Esophagus muscularis mucosa (tissue), 4 donors: ENCODE measurements around the gene PLEKHH1. TPM values are rescaled to one million over a fixed set of nuclear protein-coding genes. Genes with fewer than 3 reads are reported as not detected.

ENCODE experiments used
- DNase-seq: peaks from one replicate; pipeline ENCODE4 v3.0.0-alpha.2; 2017; ENCODE audit errors: extremely low spot score
- H3K27ac ChIP-seq, 4 donors: fragments of 200-600 bp; sonication (generic); replicated peaks in 1 of 4; 1 replicate in 3 of 4; 2 replicates in 1 of 4; pipeline ENCODE4 v1.5.1; 2016 to 2019; ENCODE audit warnings: mild to moderate bottlenecking in 1 of 4
- H3K27me3 ChIP-seq, 4 donors: fragments of 200-600 bp; sonication (generic); one replicate each; pipeline versions ENCODE4 v1.5.1 to v1.6.0; 2016 to 2019
- H3K36me3 ChIP-seq, 4 donors: fragments of 200-600 bp; sonication (generic); one replicate each; pipeline ENCODE4 v1.5.1; 2016 to 2019
- H3K4me1 ChIP-seq, 4 donors: fragments of 200-600 bp; sonication (generic); one replicate each; pipeline ENCODE4 v1.5.1; 2016 to 2019
- H3K4me3 ChIP-seq, 4 donors: fragments of 200-600 bp; sonication (generic); 1 replicate in 2 of 4; 2 replicates in 2 of 4; pipeline ENCODE4 v1.5.1; 2016 to 2019; ENCODE audit warnings: mild to moderate bottlenecking in 4 of 4, moderate library complexity in 1 of 4
- H3K9me3 ChIP-seq, 4 donors: fragments of 200-600 bp; sonication (generic); 1 replicate in 3 of 4; 2 replicates in 1 of 4; pipeline ENCODE4 v1.5.1; 2016 to 2019
- EP300 ChIP-seq: sonication (generic); formaldehyde crosslinking; IDR thresholded peaks from one replicate; pipeline ENCODE4 v1.6.1; 2017; ENCODE audit warnings: antibody characterized with exemption
- POLR2A ChIP-seq: fragments of 450-650 bp; IDR thresholded peaks from one replicate; pipeline ENCODE4 v1.6.1; 2017; ENCODE audit warnings: antibody characterized with exemption, moderate library complexity, mild to moderate bottlenecking, low read depth
- POLR2AphosphoS5 ChIP-seq, 2 donors: sonication (generic); formaldehyde crosslinking; IDR thresholded peaks; one replicate each; pipeline ENCODE4 v1.6.1; 2017; ENCODE audit warnings: antibody characterized with exemption in 2 of 2
- WGBS: methylation state at CpG from one replicate; pipeline ENCODE4 v1.1.5; 2018; 5-methylcytosine and 5-hydroxymethylcytosine counted together
- intact Hi-C: fragments of 100-400 bp; cut with DNase I; formaldehyde crosslinking; loops from one replicate; pipeline ENCODE4 v1.15.1; 2023
- total RNA-seq, 4 donors: library from RNA; depleted of rRNA; stranded (reverse); fragments of >200 nt; gene quantifications; one replicate each; pipeline versions ENCODE4 v1.1.0 to v1.2.1, GENCODE V29; 2016
- TF ChIP-seq, protein P1 (sequence below), 3 experiments: fragments of 200-600 bp in 2 of 3; fragments of 450-650 bp in 1 of 3; sonication (generic) in 2 of 3; IDR thresholded peaks; one replicate each; pipeline ENCODE4 v1.5.1; 2017 to 2019; ENCODE audit warnings: antibody characterized with exemption in 3 of 3, mild to moderate bottlenecking in 2 of 3, moderate library complexity in 1 of 3

Gene PLEKHH1
- total RNA-seq, 4 donors from 2014 or later: 1.7 to 3.8 (median 2.4) TPM

DNA sequence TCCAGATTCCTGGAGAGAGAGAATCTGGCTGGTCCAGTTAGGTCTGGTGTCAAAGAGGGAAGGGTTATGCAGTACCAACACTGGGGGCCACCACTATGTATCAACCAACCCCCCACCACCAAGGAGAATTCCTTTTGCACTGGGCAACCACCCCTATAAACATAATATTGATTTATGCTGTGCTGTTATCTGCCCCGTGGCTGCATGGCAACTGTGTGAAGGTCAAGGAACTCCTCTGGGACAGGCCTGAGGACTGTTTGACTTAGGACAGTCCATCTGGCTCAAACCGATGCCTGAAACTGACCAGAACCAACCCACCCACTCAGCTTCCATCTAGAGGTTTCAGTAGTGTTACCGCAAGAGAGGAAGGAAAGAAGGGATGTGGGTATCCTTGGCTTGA, 20.5 kb downstream of the PLEKHH1 start:
- DNase-seq: no peak
- Histone ChIP-seq H3K27me3 (no peaks in the 10 kb centered on the region), H3K4me3 (no peak overlapping the region), H3K36me3 (peaks cover 0 to 6% (median 0%) of the 10 kb centered on the region in 4 donors), H3K9me3 (no peaks in the 10 kb centered on the region), H3K27ac (no peak overlapping the region), H3K4me1 (no peaks in the 10 kb centered on the region)
- TF ChIP-seq POLR2AphosphoS5 (IDR thresholded peaks at IDR 0.05) (no peak), POLR2A (no peak), EP300 (no peak)
- TF ChIP-seq, protein P1, sequence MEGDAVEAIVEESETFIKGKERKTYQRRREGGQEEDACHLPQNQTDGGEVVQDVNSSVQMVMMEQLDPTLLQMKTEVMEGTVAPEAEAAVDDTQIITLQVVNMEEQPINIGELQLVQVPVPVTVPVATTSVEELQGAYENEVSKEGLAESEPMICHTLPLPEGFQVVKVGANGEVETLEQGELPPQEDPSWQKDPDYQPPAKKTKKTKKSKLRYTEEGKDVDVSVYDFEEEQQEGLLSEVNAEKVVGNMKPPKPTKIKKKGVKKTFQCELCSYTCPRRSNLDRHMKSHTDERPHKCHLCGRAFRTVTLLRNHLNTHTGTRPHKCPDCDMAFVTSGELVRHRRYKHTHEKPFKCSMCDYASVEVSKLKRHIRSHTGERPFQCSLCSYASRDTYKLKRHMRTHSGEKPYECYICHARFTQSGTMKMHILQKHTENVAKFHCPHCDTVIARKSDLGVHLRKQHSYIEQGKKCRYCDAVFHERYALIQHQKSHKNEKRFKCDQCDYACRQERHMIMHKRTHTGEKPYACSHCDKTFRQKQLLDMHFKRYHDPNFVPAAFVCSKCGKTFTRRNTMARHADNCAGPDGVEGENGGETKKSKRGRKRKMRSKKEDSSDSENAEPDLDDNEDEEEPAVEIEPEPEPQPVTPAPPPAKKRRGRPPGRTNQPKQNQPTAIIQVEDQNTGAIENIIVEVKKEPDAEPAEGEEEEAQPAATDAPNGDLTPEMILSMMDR (IDR thresholded peaks at IDR 0.05): no peak
- intact Hi-C loops: no loop called here
- WGBS: 42% methylated on average over 2 of the region's 3 CpGs

DNA sequence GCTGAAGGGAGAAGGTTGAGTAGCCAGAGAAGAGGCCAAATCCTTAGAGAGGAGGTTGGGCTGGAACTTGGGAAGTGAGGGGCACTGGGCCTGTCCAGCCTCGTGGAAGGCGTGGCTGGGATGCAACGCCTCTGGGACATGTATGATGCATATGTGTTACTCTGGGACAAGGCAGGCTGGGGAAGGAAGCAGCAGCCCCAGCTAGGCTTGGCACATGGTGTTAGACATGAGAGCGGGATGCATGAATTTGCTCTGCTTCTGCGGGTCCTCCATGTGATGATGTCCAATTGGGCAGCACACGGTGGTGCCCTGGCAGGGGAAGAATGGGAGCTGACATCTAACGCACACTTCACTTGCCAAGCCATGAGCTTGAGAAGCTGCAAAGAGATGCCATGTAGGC, 21.3 kb downstream of the PLEKHH1 start:
- no peaks in the 10 kb centered on the region for H3K9me3 ChIP-seq
- WGBS: 90% methylated on average over 7 of the region's 7 CpGs
- intact Hi-C loops: no loop called here
- H3K4me3 ChIP-seq: no peak overlapping the region
- no peak for DNase-seq
- no peaks in the 10 kb centered on the region for H3K27me3 ChIP-seq
- H3K36me3 ChIP-seq: peaks cover 0 to 6% (median 0%) of the 10 kb centered on the region in 4 donors
- no peaks in the 10 kb centered on the region for H3K4me1 ChIP-seq
- H3K27ac ChIP-seq: no peak overlapping the region
- TF ChIP-seq POLR2AphosphoS5 (IDR thresholded peaks at IDR 0.05): no peak
- TF ChIP-seq, protein P1 (IDR thresholded peaks at IDR 0.05): no peak
- no peak for TF ChIP-seq EP300
- TF ChIP-seq POLR2A: no peak

DNA sequence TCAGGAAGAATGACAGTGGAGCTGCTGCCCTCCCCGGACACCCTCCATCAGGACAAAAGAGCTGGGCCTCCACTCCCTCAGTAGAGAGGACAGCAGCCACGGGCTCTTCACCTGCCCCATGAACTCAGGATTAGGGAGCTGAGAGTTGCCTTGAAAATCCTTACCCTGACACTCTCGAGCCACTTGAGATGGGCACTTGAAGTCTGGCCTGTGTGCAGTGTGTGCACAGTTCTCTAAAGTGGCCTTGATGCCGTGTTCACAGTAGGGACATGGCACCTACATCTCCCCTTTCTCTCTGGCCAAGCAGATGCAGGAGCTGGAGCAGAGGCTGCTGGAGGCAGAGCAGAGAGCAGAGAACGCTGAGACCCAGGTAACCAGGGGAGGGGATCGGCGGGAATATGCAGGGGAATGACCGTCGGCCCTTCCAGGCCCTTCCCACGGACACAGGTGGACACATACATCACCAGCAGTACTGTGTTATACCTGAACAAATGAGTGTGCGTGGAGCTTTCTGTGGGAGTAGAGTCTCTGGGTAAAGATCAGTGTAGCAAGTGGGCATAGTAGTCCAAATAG, 22.5 kb downstream of the PLEKHH1 start:
- 91% methylated on average over 4 of the region's 11 CpGs for WGBS
- Histone ChIP-seq H3K4me1 (no peaks in the 10 kb centered on the region), H3K4me3 (no peak overlapping the region), H3K27ac (no peak overlapping the region), H3K27me3 (no peaks in the 10 kb centered on the region), H3K36me3 (peaks cover 0 to 6% (median 0%) of the 10 kb centered on the region in 4 donors), H3K9me3 (no peaks in the 10 kb centered on the region)
- DNase-seq: no peak
- TF ChIP-seq POLR2A (no peak), EP300 (no peak), POLR2AphosphoS5 (IDR thresholded peaks at IDR 0.05) (no peak)
- TF ChIP-seq, protein P1 (IDR thresholded peaks at IDR 0.05): no peak
- intact Hi-C loops: no loop called here

DNA sequence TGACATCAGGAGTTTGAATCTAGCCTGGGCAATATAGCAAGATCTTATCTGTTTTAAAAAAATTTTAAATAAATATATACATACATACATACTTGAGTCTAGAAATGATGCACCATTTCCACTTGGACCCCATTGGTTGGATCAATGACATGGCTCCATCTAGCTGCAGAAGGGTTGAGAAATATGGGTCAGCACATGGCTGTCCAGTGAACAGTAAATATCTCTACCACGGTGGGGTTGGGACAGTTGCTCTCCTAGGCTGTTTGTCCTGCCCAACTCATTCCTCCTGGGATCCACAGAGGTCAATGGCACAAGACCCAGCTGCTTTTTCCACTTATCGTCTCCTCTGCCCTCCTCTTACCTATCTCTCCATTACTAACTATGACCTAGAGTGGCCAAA, 23.6 kb downstream of the PLEKHH1 start:
- intact Hi-C loops: no loop called here
- no peak for TF ChIP-seq EP300
- no peak for TF ChIP-seq POLR2A
- TF ChIP-seq, protein P1 (IDR thresholded peaks at IDR 0.05): no peak
- no peak for TF ChIP-seq POLR2AphosphoS5 (IDR thresholded peaks at IDR 0.05)
- Histone ChIP-seq H3K9me3 (no peaks in the 10 kb centered on the region), H3K4me3 (no peak overlapping the region), H3K27me3 (no peaks in the 10 kb centered on the region), H3K36me3 (peaks cover 0 to 6% (median 0%) of the 10 kb centered on the region in 4 donors), H3K27ac (no peak overlapping the region), H3K4me1 (no peaks in the 10 kb centered on the region)
- DNase-seq: no peak
- WGBS: 68% methylated on average over 2 of the region's 2 CpGs

DNA sequence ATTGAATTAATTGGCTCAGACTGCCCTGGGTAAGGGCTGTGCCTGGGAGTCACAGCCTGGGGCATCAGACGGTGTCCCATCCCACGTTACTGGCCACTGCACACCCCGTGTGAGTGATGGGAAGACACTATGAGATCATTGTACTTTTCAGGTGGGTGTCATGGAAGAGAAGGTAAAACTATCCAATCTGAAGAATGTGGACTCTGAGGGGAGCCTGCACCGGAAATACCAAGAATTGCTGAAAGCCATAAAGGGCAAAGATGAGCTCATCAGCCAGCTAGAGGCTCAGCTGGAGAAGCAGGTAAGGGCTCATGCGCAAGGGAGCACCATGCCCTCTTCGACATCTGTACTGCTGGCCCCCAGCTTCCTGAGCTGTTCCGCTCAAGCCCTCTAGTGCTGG, 24.0 kb downstream of the PLEKHH1 start:
- Histone ChIP-seq H3K4me3 (no peak overlapping the region), H3K27me3 (no peaks in the 10 kb centered on the region), H3K27ac (no peak overlapping the region), H3K36me3 (peaks cover 0 to 9% (median 2%) of the 10 kb centered on the region in 4 donors), H3K4me1 (no peaks in the 10 kb centered on the region), H3K9me3 (no peaks in the 10 kb centered on the region)
- TF ChIP-seq EP300 (no peak), POLR2A (no peak), POLR2AphosphoS5 (IDR thresholded peaks at IDR 0.05) (no peak)
- TF ChIP-seq, protein P1 (IDR thresholded peaks at IDR 0.05): no peak
- 84% methylated on average over 7 of the region's 7 CpGs for WGBS
- DNase-seq: no peak
- intact Hi-C loops: no loop called here
